B cell (primary cell): ENCODE results near the gene FOXO4. TPM values are rescaled to one million over a fixed set of nuclear protein-coding genes. Genes with fewer than 3 reads are reported as not detected.

ENCODE experiments used
- ATAC-seq: fragments of 200-7000 bp; cut with Tn5 transposase; one replicate; pipeline ENCODE4 v1.10.0; 2021; ENCODE audit warnings: low read depth, mild to moderate bottlenecking, moderate number of reproducible peaks, moderate library complexity
- CTCF ChIA-PET: fragments of 350-600 bp; sonication (Branson Sonifier 250); formaldehyde crosslinking; loops from one replicate; lab custom pipeline; 2021; ENCODE audit warnings: antibody characterized with exemption, inconsistent platforms; lab: Charles Lee
- POLR2A ChIA-PET: fragments of 350-600 bp; sonication (Branson Sonifier 250); formaldehyde crosslinking; loops from one replicate; lab custom pipeline; 2021; ENCODE audit warnings: antibody characterized with exemption; lab: Charles Lee
- DNase-seq: peaks from one replicate; pipeline ENCODE4 v3.0.0; 2013
- H2AFZ ChIP-seq: 2 replicates; pipeline ENCODE4 v1.6.1; 2012; ENCODE audit warnings: mild to moderate bottlenecking, low read depth, low read length; ENCODE audit not compliant: insufficient read depth, poor library complexity, severe bottlenecking
- H3K27ac ChIP-seq, 2 donors: 1 replicate in 1 of 2; 2 replicates in 1 of 2; pipeline ENCODE4 v1.5.1; 2012 to 2013; ENCODE audit warnings: low read length in 2 of 2, mild to moderate bottlenecking in 2 of 2, moderate library complexity in 1 of 2
- H3K27me3 ChIP-seq, 4 experiments: fragments of 200-600 bp in 1 of 4; sonication (generic) in 1 of 4; replicated peaks in 1 of 4; 1 replicate in 2 of 4; 2 replicates in 2 of 4; pipeline versions ENCODE4 v1.6.1 to v1.7.0; 2013 to 2016; ENCODE audit warnings: low read length in 3 of 4, mild to moderate bottlenecking in 2 of 4, mixed read lengths in 1 of 4, moderate library complexity in 1 of 4; ENCODE audit not compliant: insufficient read depth in 4 of 4, control insufficient read depth in 3 of 4; ENCODE audit errors: control extremely low read depth in 1 of 4
- H3K36me3 ChIP-seq, 2 experiments: replicated peaks in 1 of 2; 1 replicate in 1 of 2; 2 replicates in 1 of 2; pipeline versions ENCODE4 v1.6.1 to v1.7.1; 2013; ENCODE audit warnings: low read length in 1 of 2; ENCODE audit not compliant: insufficient read depth in 2 of 2, control insufficient read depth in 1 of 2; ENCODE audit errors: control extremely low read depth in 1 of 2, extremely low read depth in 1 of 2
- H3K4me1 ChIP-seq, 2 donors: fragments of 200-600 bp in 1 of 2; sonication (generic) in 1 of 2; 1 replicate in 1 of 2; 2 replicates in 1 of 2; pipeline versions ENCODE4 v1.5.1 to v1.6.1; 2013 to 2017; ENCODE audit warnings: low read length in 2 of 2; ENCODE audit not compliant: control insufficient read depth in 2 of 2, insufficient read depth in 2 of 2
- H3K4me2 ChIP-seq: replicated peaks from 2 replicates; pipeline ENCODE3; 2012; ENCODE audit warnings: mild to moderate bottlenecking, low read depth, low read length; ENCODE audit not compliant: poor library complexity, severe bottlenecking
- H3K4me3 ChIP-seq, 5 experiments: fragments of 200-600 bp in 1 of 5; sonication (generic) in 1 of 5; 1 replicate in 3 of 5; 2 replicates in 2 of 5; pipeline versions ENCODE4 v1.5.1 to v1.7.0; 2011 to 2016; ENCODE audit warnings: low read length in 4 of 5, mild to moderate bottlenecking in 4 of 5, low read depth in 2 of 5, control low read depth in 1 of 5, moderate library complexity in 1 of 5; ENCODE audit not compliant: insufficient read depth in 1 of 5; ENCODE audit errors: control extremely low read depth in 1 of 5, extremely low read depth in 1 of 5
- H3K79me2 ChIP-seq: fragments of 200-600 bp; sonication (generic); one replicate; pipeline ENCODE4 v1.6.0; 2016; ENCODE audit warnings: low read length; ENCODE audit not compliant: control insufficient read depth, insufficient read depth
- H3K9ac ChIP-seq: fragments of 200-600 bp; sonication (generic); 2 replicates; pipeline ENCODE4 v1.6.1; 2017; ENCODE audit warnings: mild to moderate bottlenecking, low read length, moderate library complexity
- H3K9me3 ChIP-seq, 3 donors: one replicate each; pipeline versions ENCODE4 v1.6.1 to v1.7.1; 2013; ENCODE audit warnings: low read length in 2 of 3; ENCODE audit not compliant: control insufficient read depth in 2 of 3, insufficient read depth in 1 of 3; ENCODE audit errors: control extremely low read depth in 1 of 3
- H4K20me1 ChIP-seq: 2 replicates; pipeline ENCODE4 v1.6.0; 2012; ENCODE audit warnings: mild to moderate bottlenecking, low read length; ENCODE audit not compliant: insufficient read depth, control insufficient read depth, poor library complexity, severe bottlenecking
- H3K27ac Mint-ChIP-seq: one replicate; pipeline ENCODE4 v1.8.0; 2021; ENCODE audit warnings: mixed read lengths
- H3K27me3 Mint-ChIP-seq: one replicate; pipeline ENCODE4 v1.8.0; 2021; ENCODE audit warnings: mixed read lengths
- H3K4me1 Mint-ChIP-seq: one replicate; pipeline ENCODE4 v1.8.0; 2021; ENCODE audit warnings: mixed read lengths
- H3K4me3 Mint-ChIP-seq: one replicate; pipeline ENCODE4 v1.8.0; 2021; ENCODE audit warnings: mixed read lengths
- H3K9me3 Mint-ChIP-seq: one replicate; pipeline ENCODE4 v1.8.0; 2022; ENCODE audit warnings: mixed read lengths; ENCODE audit not compliant: insufficient read depth
- CTCF ChIP-seq: fragments of 200-600 bp; IDR thresholded peaks from one replicate; pipeline ENCODE4 v1.8.0; 2022; ENCODE audit warnings: antibody characterized with exemption, mild to moderate bottlenecking
- EZH2 ChIP-seq: IDR thresholded peaks from 2 replicates; pipeline ENCODE4 v1.6.1; 2012; ENCODE audit warnings: borderline replicate concordance, low read depth, mild to moderate bottlenecking, moderate library complexity, low read length; ENCODE audit not compliant: insufficient read depth, poor library complexity, severe bottlenecking
- WGBS: methylation state at CpG from one replicate; pipeline ENCODE4 v1.1.5; 2013; ENCODE audit warnings: missing lambda C conversion rate; ENCODE audit not compliant: insufficient coverage; 5-methylcytosine and 5-hydroxymethylcytosine counted together
- intact Hi-C: fragments of 100-400 bp; cut with micrococcal nuclease; formaldehyde crosslinking; loops from one replicate; pipeline ENCODE4 v1.10.0; 2022
- polyA plus RNA-seq: library from polyadenylated mRNA; depleted of rRNA; stranded (reverse); fragments of >200 nt; gene quantifications from 2 replicates; pipeline ENCODE4 v1.2.3, GENCODE V29; 2012
- total RNA-seq, 2 donors: library from RNA; stranded (reverse); fragments of 120-200 nt in 1 of 2; gene quantifications; 1 replicate in 1 of 2; 2 replicates in 1 of 2; pipeline versions ENCODE4 v1.2.3 to v1.2.4, GENCODE V29; 2013 to 2022

Gene FOXO4
- total and polyA plus RNA-seq, 2 donors (not counting 1 experiment from before 2014, with no cell fraction given): 13.4 to 41.4 TPM

GRCh38 chrX:71060127-71060526 lies 35.5 kb upstream of the FOXO4 start:
- H3K27ac Mint-ChIP-seq: no peak overlapping the region
- Histone ChIP-seq H3K27ac (no peak overlapping the region), H4K20me1 (no peaks in the 10 kb centered on the region), H3K36me3 (peaks cover 5 to 24% of the 10 kb centered on the region in 2 experiments), H3K4me2 (no peak overlapping the region), H3K4me1 (no peaks in the 10 kb centered on the region), H3K9ac (no peak overlapping the region), H3K9me3 (no peaks in the 10 kb centered on the region), H3K4me3 (no peak overlapping the region), H2AFZ (no peak overlapping the region), H3K79me2 (peaks cover 13% of the 10 kb centered on the region), H3K27me3 (no peaks in the 10 kb centered on the region)
- no peak overlapping the region for H3K4me3 Mint-ChIP-seq
- ChIA-PET CTCF (no interaction called here), POLR2A (no interaction called here)
- intact Hi-C loops: loop anchor here (10.0 kb wide), 1 partner anchor 605 kb away; no protein-coding TSS in a partner anchor
- H3K4me1 Mint-ChIP-seq: peaks cover 20% of the 10 kb centered on the region
- ATAC-seq: no peak
- no peaks in the 10 kb centered on the region for H3K27me3 Mint-ChIP-seq
- no peak for TF ChIP-seq EZH2
- TF ChIP-seq CTCF: no peak
- DNase-seq: no peak
- no peaks in the 10 kb centered on the region for H3K9me3 Mint-ChIP-seq

GRCh38 chrX:71067089-71067488 lies 28.6 kb upstream of the FOXO4 start:
- POLR2A ChIA-PET: interaction anchor here (1.4 kb wide), 1 partner anchor 12 kb away, joined by 3 read pairs; no protein-coding TSS in a partner anchor
- H3K27me3 ChIP-seq: no peaks in the 10 kb centered on the region
- ATAC-seq: no peak
- intact Hi-C loops: loop anchor here (10.0 kb wide), 1 partner anchor 612 kb away; no protein-coding TSS in a partner anchor
- H3K4me3 ChIP-seq: peak overlapping the region in 4 of 5 experiments; percentile 71 to 76 (median 76)
- peaks cover 26% of the 10 kb centered on the region for H3K79me2 ChIP-seq
- no peaks in the 10 kb centered on the region for H4K20me1 ChIP-seq
- H2AFZ ChIP-seq: peak overlapping the region; percentile 89
- Mint-ChIP-seq H3K4me3 (peak overlapping the region; percentile 96), H3K9me3 (no peaks in the 10 kb centered on the region), H3K4me1 (peaks cover 17% of the 10 kb centered on the region), H3K27me3 (no peaks in the 10 kb centered on the region), H3K27ac (peak overlapping the region; percentile 96)
- TF ChIP-seq CTCF (no peak), EZH2 (no peak)
- CTCF ChIA-PET: interaction anchor here (1.1 kb wide), 1 partner anchor 114 kb away, joined by 4 read pairs; no protein-coding TSS in a partner anchor
- H3K9me3 ChIP-seq: no peaks in the 10 kb centered on the region
- H3K9ac ChIP-seq: peak overlapping the region; percentile 68
- WGBS: 33% methylated on average over 1 of the region's 2 CpGs
- no peak for DNase-seq
- peak overlapping the region; percentile 74 to 85 for H3K27ac ChIP-seq
- peak overlapping the region; percentile 67 for H3K4me2 ChIP-seq
- peaks cover 0 to 12% of the 10 kb centered on the region in 2 donors for H3K4me1 ChIP-seq
- H3K36me3 ChIP-seq: peaks cover 0 to 3% of the 10 kb centered on the region in 2 experiments
